Activated CD4-positive, alpha-beta T cell treated with anti-CD3 and anti-CD28 coated beads, Interleukin-2, amount 10 ng/mL, durations not matched to agents 7 days and 5 days (primary cell): Measurements from ENCODE around the gene GPX5. TPM values are rescaled to one million over a fixed set of nuclear protein-coding genes. Genes with fewer than 3 reads are reported as not detected.

Source experiments
- CTCF ChIA-PET: fragments of 350-600 bp; sonication (Branson Sonifier 250); formaldehyde crosslinking; loops from one replicate; lab custom pipeline; 2021; ENCODE audit warnings: antibody characterized with exemption; lab: Charles Lee
- POLR2A ChIA-PET: fragments of 350-600 bp; sonication (Branson Sonifier 250); formaldehyde crosslinking; loops from one replicate; lab custom pipeline; 2021; ENCODE audit warnings: antibody characterized with exemption; lab: Charles Lee
- DNase-seq: peaks from one replicate; pipeline ENCODE4 v3.0.0-alpha.2; 2020
- H3K27ac Mint-ChIP-seq: one replicate; pipeline ENCODE4 v1.8.0; 2021; ENCODE audit warnings: mild to moderate bottlenecking, moderate library complexity, mixed read lengths
- H3K27me3 Mint-ChIP-seq: one replicate; pipeline ENCODE4 v1.8.0; 2021; ENCODE audit warnings: mixed read lengths
- H3K36me3 Mint-ChIP-seq: one replicate; pipeline ENCODE4 v1.8.0; 2021; ENCODE audit warnings: low read depth, mixed read lengths
- H3K4me1 Mint-ChIP-seq: one replicate; pipeline ENCODE4 v1.8.0; 2021; ENCODE audit warnings: mixed read lengths
- H3K4me3 Mint-ChIP-seq: one replicate; pipeline ENCODE4 v1.8.0; 2021; ENCODE audit warnings: mild to moderate bottlenecking, moderate library complexity, mixed read lengths
- H3K9me3 Mint-ChIP-seq: one replicate; pipeline ENCODE4 v1.8.0; 2021; ENCODE audit warnings: mixed read lengths
- total RNA-seq, 2 experiments: library from RNA; stranded (reverse); gene quantifications; one replicate each; pipeline ENCODE4 v1.2.3, GENCODE V29; 2021

Gene GPX5
- total RNA-seq, 2 experiments from 2014 or later, result not detected

- no peaks in the 10 kb centered on the region for H3K9me3 Mint-ChIP-seq
- no peak overlapping the region for H3K27ac Mint-ChIP-seq
- ChIA-PET CTCF (interaction anchor here (0.6 to 2.0 kb wide), 2 partner anchors 11 to 347 kb away, joined by 3 to 7 read pairs; no protein-coding TSS in a partner anchor), POLR2A (no interaction called here)
- no peaks in the 10 kb centered on the region for H3K36me3 Mint-ChIP-seq
- H3K4me3 Mint-ChIP-seq, result peak overlapping the region; percentile 23
- peaks cover 36% of the 10 kb centered on the region for H3K4me1 Mint-ChIP-seq
- DNase-seq, result peak; percentile 62
- H3K27me3 Mint-ChIP-seq, result peaks cover 58% of the 10 kb centered on the region
Observed at GRCh38 chr6:28523241-28523622, 2.4 kb upstream of the GPX5 start.

GRCh38 chr6:28530777-28531176 lies 5.1 kb downstream of the GPX5 start:
- ChIA-PET CTCF (interaction anchor here (1.3 kb wide), 1 partner anchor 12 kb away, joined by 3 read pairs; no protein-coding TSS in a partner anchor), POLR2A (no interaction called here)
- Mint-ChIP-seq H3K27me3 (peaks cover 61% of the 10 kb centered on the region), H3K4me3 (no peak overlapping the region), H3K36me3 (no peaks in the 10 kb centered on the region), H3K27ac (no peak overlapping the region), H3K4me1 (peaks cover 5% of the 10 kb centered on the region), H3K9me3 (no peaks in the 10 kb centered on the region)
- DNase-seq, result no peak

GRCh38 chr6:28531479-28532128 lies 5.9 kb downstream of the GPX5 start:
- Mint-ChIP-seq H3K27ac (no peak overlapping the region), H3K4me3 (no peak overlapping the region), H3K9me3 (no peaks in the 10 kb centered on the region), H3K36me3 (no peaks in the 10 kb centered on the region), H3K4me1 (peaks cover 3% of the 10 kb centered on the region), H3K27me3 (peaks cover 59% of the 10 kb centered on the region)
- ChIA-PET CTCF (interaction anchor here (0.6 to 1.3 kb wide), 3 partner anchors 11 to 391 kb away, joined by 3 read pairs; no protein-coding TSS in a partner anchor), POLR2A (no interaction called here)
- DNase-seq, result no peak

- CTCF ChIA-PET, result interaction anchor here (2.2 kb wide), 1 partner anchor 8 kb away, joined by 7 read pairs; no protein-coding TSS in a partner anchor
- Mint-ChIP-seq H3K27ac (no peak overlapping the region), H3K27me3 (peaks cover 58% of the 10 kb centered on the region), H3K36me3 (no peaks in the 10 kb centered on the region), H3K4me3 (no peak overlapping the region), H3K4me1 (peaks cover 11% of the 10 kb centered on the region), H3K9me3 (no peaks in the 10 kb centered on the region)
- POLR2A ChIA-PET, result no interaction called here
- no peak for DNase-seq
Observed at GRCh38 chr6:28534306-28534705, 8.6 kb downstream of the GPX5 start.

- Mint-ChIP-seq H3K36me3 (no peaks in the 10 kb centered on the region), H3K9me3 (no peaks in the 10 kb centered on the region), H3K4me1 (peaks cover 11% of the 10 kb centered on the region), H3K27me3 (peaks cover 60% of the 10 kb centered on the region), H3K27ac (no peak overlapping the region), H3K4me3 (no peak overlapping the region)
- DNase-seq, result no peak
- ChIA-PET CTCF (interaction anchor here (0.6 kb wide), 1 partner anchor 1031 kb away, joined by 3 read pairs; no protein-coding TSS in a partner anchor), POLR2A (no interaction called here)
Observed at GRCh38 chr6:28534875-28535274, 9.2 kb downstream of the GPX5 start.

- POLR2A ChIA-PET, result no interaction called here
- H3K36me3 Mint-ChIP-seq, result no peaks in the 10 kb centered on the region
- DNase-seq, result no peak
- no peak overlapping the region for H3K27ac Mint-ChIP-seq
- peaks cover 14% of the 10 kb centered on the region for H3K4me1 Mint-ChIP-seq
- H3K9me3 Mint-ChIP-seq, result no peaks in the 10 kb centered on the region
- CTCF ChIA-PET, result interaction anchor here (0.5 kb wide), 1 partner anchor 1158 kb away, joined by 3 read pairs; no protein-coding TSS in a partner anchor
- peak overlapping the region; percentile 53 for H3K4me3 Mint-ChIP-seq
- peaks cover 57% of the 10 kb centered on the region for H3K27me3 Mint-ChIP-seq
Observed at GRCh38 chr6:28537065-28537464, 11.4 kb downstream of the GPX5 start.

- Mint-ChIP-seq H3K36me3 (no peaks in the 10 kb centered on the region), H3K27me3 (peaks cover 60% of the 10 kb centered on the region), H3K4me3 (peak overlapping the region; percentile 53), H3K9me3 (no peaks in the 10 kb centered on the region), H3K27ac (no peak overlapping the region), H3K4me1 (peaks cover 19% of the 10 kb centered on the region)
- no peak for DNase-seq
- ChIA-PET POLR2A (no interaction called here), CTCF (interaction anchor here (0.5 kb wide), 1 partner anchor 1159 kb away, joined by 3 read pairs; no protein-coding TSS in a partner anchor)
Observed at GRCh38 chr6:28537509-28538140, 11.9 kb downstream of the GPX5 start.

GRCh38 chr6:28541996-28542395 lies 16.3 kb downstream of the GPX5 start:
- no peaks in the 10 kb centered on the region for H3K36me3 Mint-ChIP-seq
- POLR2A ChIA-PET, result no interaction called here
- CTCF ChIA-PET, result interaction anchor here (0.7 to 2.2 kb wide), 5 partner anchors 9 to 431 kb away, joined by 3 to 7 read pairs (median 4); a partner anchor contains a TSS
- peak overlapping the region; percentile 75 for H3K4me3 Mint-ChIP-seq
- no peak overlapping the region for H3K27ac Mint-ChIP-seq
- H3K9me3 Mint-ChIP-seq, result no peaks in the 10 kb centered on the region
- DNase-seq, result no peak
- peaks cover 32% of the 10 kb centered on the region for H3K4me1 Mint-ChIP-seq
- H3K27me3 Mint-ChIP-seq, result peaks cover 63% of the 10 kb centered on the region

GRCh38 chr6:28542440-28543296 lies 17.0 kb downstream of the GPX5 start:
- Mint-ChIP-seq H3K36me3 (no peaks in the 10 kb centered on the region), H3K27me3 (peaks cover 62% of the 10 kb centered on the region), H3K27ac (peak overlapping the region; percentile 63), H3K9me3 (no peaks in the 10 kb centered on the region), H3K4me1 (peaks cover 29% of the 10 kb centered on the region), H3K4me3 (peak overlapping the region; percentile 75)
- CTCF ChIA-PET, result interaction anchor here (0.7 to 2.2 kb wide), 7 partner anchors 9 to 432 kb away, joined by 3 to 7 read pairs (median 3); a partner anchor contains a TSS
- POLR2A ChIA-PET, result interaction anchor here (0.5 kb wide), 1 partner anchor 144 kb away, joined by 3 read pairs; no protein-coding TSS in a partner anchor
- peak; percentile 63 for DNase-seq

GRCh38 chr6:28543651-28544610 lies 18.2 kb downstream of the GPX5 start:
- ChIA-PET CTCF (interaction anchor here (1.7 kb wide), 1 partner anchor 185 kb away, joined by 5 read pairs; no protein-coding TSS in a partner anchor), POLR2A (no interaction called here)
- peaks cover 65% of the 10 kb centered on the region for H3K27me3 Mint-ChIP-seq
- H3K27ac Mint-ChIP-seq, result peak overlapping the region; percentile 64
- H3K4me3 Mint-ChIP-seq, result peak overlapping the region; percentile 75
- DNase-seq, result no peak
- no peaks in the 10 kb centered on the region for H3K36me3 Mint-ChIP-seq
- no peaks in the 10 kb centered on the region for H3K9me3 Mint-ChIP-seq
- H3K4me1 Mint-ChIP-seq, result peaks cover 26% of the 10 kb centered on the region

GRCh38 chr6:28545955-28546354 lies 20.3 kb downstream of the GPX5 start:
- ChIA-PET POLR2A (no interaction called here), CTCF (no interaction called here)
- Mint-ChIP-seq H3K4me1 (peaks cover 26% of the 10 kb centered on the region), H3K27ac (no peak overlapping the region), H3K27me3 (peaks cover 67% of the 10 kb centered on the region), H3K4me3 (no peak overlapping the region), H3K9me3 (no peaks in the 10 kb centered on the region), H3K36me3 (no peaks in the 10 kb centered on the region)
- no peak for DNase-seq
